ENCODE data around the gene CCDC77. TPM values are rescaled to one million over a fixed set of nuclear protein-coding genes. Genes with fewer than 3 reads are reported as not detected.
A peak's percentile ranks its signal among the peaks of the same experiment; 100 is the strongest.

CCDC77 gene
- total RNA-seq, 1 experiment from 2014 or later = 21.9 TPM

DNA sequence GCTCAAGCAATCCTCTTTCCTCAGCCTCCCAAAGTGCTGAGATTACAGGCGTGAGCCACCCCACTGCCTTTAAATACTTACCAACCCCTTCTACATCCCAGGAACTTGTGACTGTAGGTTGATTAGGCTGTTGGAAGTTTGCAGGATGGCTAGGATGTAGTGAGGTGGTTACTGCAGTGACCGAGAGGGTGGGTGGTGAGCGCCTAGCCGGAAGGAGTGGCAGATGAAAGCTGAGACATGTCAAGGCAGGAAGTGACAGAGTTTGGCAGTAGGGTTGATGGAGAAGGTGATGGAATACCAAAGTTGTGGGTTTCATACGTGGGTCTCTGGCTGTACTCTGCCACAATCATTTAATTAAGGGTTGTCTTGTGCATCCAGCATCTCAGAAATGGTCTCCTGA, 71.8 kb downstream of the CCDC77 start:
- no peaks in the 10 kb centered on the region for H3K27me3 ChIP-seq (ENCODE audit: insufficient read depth, low read length)
- H3K14ac ChIP-seq (ENCODE audit: insufficient read depth, low read length) = no peak overlapping the region; the same call in 1 of the 2 replicates
- H3K9me3 ChIP-seq (ENCODE audit: control insufficient read depth, low read depth, low read length) = no peaks in the 10 kb centered on the region
- H3K23ac ChIP-seq (ENCODE audit: insufficient read length, low read depth, low read length) = no peak overlapping the region
- H3K18ac ChIP-seq (ENCODE audit: insufficient read length, low read depth, low read length) = no peak overlapping the region
- H4K5ac ChIP-seq (ENCODE audit: insufficient read length, low read depth, low read length) = no peak overlapping the region
- H3K4me3 Mint-ChIP-seq = no peak overlapping the region
- no peak overlapping the region for H4K8ac ChIP-seq (replicated peaks; ENCODE audit: insufficient read length, low read depth, low read length)
- 0 out of 7 replicates have a peak overlapping the region, but pooled peaks of 1 of the 3 experiments have one; percentile 46 for H3K27ac Mint-ChIP-seq
- H3K79me2 ChIP-seq (ENCODE audit: insufficient read depth, low read length) = no peaks in the 10 kb centered on the region
- H4K91ac ChIP-seq (ENCODE audit: insufficient read length, low read depth, low read length) = no peak overlapping the region
- peak; percentile 26 for DNase-seq
- TF ChIP-seq, protein P1, sequence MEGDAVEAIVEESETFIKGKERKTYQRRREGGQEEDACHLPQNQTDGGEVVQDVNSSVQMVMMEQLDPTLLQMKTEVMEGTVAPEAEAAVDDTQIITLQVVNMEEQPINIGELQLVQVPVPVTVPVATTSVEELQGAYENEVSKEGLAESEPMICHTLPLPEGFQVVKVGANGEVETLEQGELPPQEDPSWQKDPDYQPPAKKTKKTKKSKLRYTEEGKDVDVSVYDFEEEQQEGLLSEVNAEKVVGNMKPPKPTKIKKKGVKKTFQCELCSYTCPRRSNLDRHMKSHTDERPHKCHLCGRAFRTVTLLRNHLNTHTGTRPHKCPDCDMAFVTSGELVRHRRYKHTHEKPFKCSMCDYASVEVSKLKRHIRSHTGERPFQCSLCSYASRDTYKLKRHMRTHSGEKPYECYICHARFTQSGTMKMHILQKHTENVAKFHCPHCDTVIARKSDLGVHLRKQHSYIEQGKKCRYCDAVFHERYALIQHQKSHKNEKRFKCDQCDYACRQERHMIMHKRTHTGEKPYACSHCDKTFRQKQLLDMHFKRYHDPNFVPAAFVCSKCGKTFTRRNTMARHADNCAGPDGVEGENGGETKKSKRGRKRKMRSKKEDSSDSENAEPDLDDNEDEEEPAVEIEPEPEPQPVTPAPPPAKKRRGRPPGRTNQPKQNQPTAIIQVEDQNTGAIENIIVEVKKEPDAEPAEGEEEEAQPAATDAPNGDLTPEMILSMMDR (conservative IDR thresholded peaks at IDR 0.05) = no peak
- no peak overlapping the region for H3K4ac ChIP-seq (ENCODE audit: low read depth, low read length)
- H2BK120ac ChIP-seq (ENCODE audit: low read depth, low read length, poor library complexity, severe bottlenecking) = no peak overlapping the region
- H3K27ac ChIP-seq (ENCODE audit: insufficient read length, low read depth, low read length) = no peak overlapping the region
- H4K20me1 ChIP-seq (ENCODE audit: control insufficient read depth, insufficient read depth, insufficient read length) = no peaks in the 10 kb centered on the region
- no peak overlapping the region for H2BK12ac ChIP-seq (ENCODE audit: insufficient read length, low read depth, low read length)
- no peak overlapping the region for H2BK5ac ChIP-seq (ENCODE audit: insufficient read length, low read length)
- H2AK5ac ChIP-seq (ENCODE audit: insufficient read length, low read length) = no peak overlapping the region
- H2AFZ ChIP-seq (ENCODE audit: low read length) = no peak overlapping the region
- no peak overlapping the region for H3K56ac ChIP-seq (ENCODE audit: insufficient read length, low read depth, low read length)
- no peak overlapping the region for H3T11ph ChIP-seq (ENCODE audit: low read length)
- H2BK15ac ChIP-seq (ENCODE audit: low read depth, low read length) = no peak overlapping the region
- H2BK20ac ChIP-seq (ENCODE audit: low read depth, low read length, poor library complexity, severe bottlenecking) = no peak overlapping the region
- H3K9me3 Mint-ChIP-seq = no peaks in the 10 kb centered on the region
- no peak overlapping the region for H3K4me2 ChIP-seq (ENCODE audit: insufficient read depth, insufficient read length, low read length)
- H3K79me1 ChIP-seq (ENCODE audit: insufficient read depth, low read depth, low read length, poor library complexity, severe bottlenecking) = no peaks in the 10 kb centered on the region
- H3K23me2 ChIP-seq (ENCODE audit: insufficient read length, low read depth, low read length, poor library complexity, severe bottlenecking) = no peaks in the 10 kb centered on the region
- H3K4me1 Mint-ChIP-seq = peaks cover 25 to 26% of the 10 kb centered on the region in 2 experiments
- no peaks in the 10 kb centered on the region; the same call in 1 of the 2 replicates for H3K27me3 Mint-ChIP-seq (ENCODE audit: low read depth)
- peaks cover 0 to 5% (median 3%) of the 10 kb centered on the region in 3 experiments; a peak in 3 of 7 replicates for H3K36me3 Mint-ChIP-seq (ENCODE audit: insufficient read depth in 1 of 3, low read depth in 3 of 3)
- no CpG with 5 or more reads among the region's 5 CpGs for WGBS (ENCODE audit: extremely low coverage, insufficient read length, low lambda C conversion rate)
- peaks cover 3% of the 10 kb centered on the region for H3K4me1 ChIP-seq (ENCODE audit: insufficient read depth, low read length)
- H3K9ac ChIP-seq (ENCODE audit: extremely low read depth, insufficient read length, low read length) = no peak overlapping the region

Measured in H9 (cell line).